Umbilical cord (tissue), 2 donors: ENCODE data around the gene UBALD1. TPM values are rescaled to one million over a fixed set of nuclear protein-coding genes. Genes with fewer than 3 reads are reported as not detected.
A peak's percentile ranks its signal among the peaks of the same experiment; 100 is the strongest.
"Not testable (repeated sequence)": the region's sequence is repeated elsewhere in the genome, so short reads cannot be mapped to it uniquely, and the experiment has no call there.

ENCODE experiments used
- DNase-seq: peaks from one replicate; pipeline ENCODE4 v3.0.0-alpha.2; 2015; ENCODE audit warnings: low spot score
- total RNA-seq: library from RNA; depleted of rRNA; stranded (reverse); fragments of >200 nt; gene quantifications from one replicate; pipeline ENCODE4 v1.2.3, GENCODE V29; 2014; ENCODE audit warnings: low replicate concordance; ENCODE audit not compliant: insufficient read depth

The UBALD1 gene
- total RNA-seq = 1.4 TPM

- peak; percentile 92 for DNase-seq
Observed at GRCh38 chr16:4614571-4615383, at the start of gene UBALD1. Gene UBALD1, minus strand, starts transcription at chr16:4614888. Its CDS starts 91 bp downstream, at chr16:4614797.

- peak; percentile 57 for DNase-seq
Observed at GRCh38 chr16:4663777-4664465, 49.2 kb upstream of the UBALD1 start.

DNA sequence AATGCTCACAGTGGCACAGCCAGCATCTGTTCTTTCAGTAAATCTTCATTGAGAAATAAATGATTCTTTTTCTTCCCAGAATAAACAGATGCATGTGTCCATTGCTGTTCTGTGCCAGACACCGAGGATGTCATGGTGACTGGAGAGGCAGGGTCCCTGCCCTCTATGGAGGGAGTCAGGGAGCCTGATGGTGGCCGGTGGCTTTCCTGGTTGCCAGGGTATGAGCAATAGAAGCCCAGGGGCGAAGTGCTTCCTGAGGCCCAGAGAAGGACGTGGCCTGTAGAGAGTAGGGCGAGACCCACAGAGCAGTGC, 48.7 kb upstream of the UBALD1 start:
- no peak for DNase-seq

DNA sequence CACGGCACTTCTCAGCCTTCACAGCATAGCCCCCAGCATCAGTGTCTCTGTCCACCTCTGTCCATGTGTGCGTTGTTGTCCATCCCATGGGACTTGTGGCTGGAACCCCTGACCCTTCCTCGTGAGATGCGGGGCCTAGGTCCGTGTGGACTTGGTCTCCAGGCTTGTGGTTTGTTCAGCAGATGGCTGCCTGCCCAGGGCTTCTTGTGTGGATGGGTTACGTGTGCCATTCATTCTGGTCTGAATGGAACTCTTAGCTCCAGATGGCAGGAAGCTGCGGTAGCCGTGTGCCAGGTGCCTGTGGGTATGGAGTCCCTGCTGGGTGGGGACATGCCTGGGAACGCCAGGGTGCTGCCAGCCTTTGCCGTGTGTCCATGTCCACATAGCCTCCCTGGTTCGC, 47.0 kb upstream of the UBALD1 start:
- DNase-seq = no peak

DNA sequence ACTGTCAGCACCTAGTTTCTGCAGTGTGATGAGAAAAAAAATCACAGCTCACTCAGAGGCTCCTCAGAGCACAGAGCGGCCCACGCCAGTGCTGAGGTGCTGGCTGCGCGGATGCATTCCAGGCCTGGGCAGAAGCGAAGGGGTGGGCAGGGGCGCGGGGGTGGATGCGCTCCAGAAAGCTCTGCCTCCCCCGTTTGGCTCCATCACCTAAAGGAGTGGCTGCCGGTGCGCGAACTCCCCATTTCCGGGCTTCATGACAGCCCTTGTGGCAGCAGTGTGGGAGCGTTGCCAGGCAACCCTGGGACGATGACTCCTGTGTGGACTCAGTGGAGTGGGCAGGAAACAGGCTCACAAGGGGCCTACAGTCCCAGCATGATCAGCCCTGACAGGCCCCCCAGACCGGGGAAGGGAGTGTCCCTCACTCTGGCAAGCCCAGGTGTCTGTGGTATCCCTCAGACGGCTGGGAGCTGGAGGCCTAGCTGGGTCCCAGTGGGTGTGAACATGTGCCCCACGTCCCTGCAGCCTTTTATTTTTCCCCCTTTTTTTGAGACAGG, 45.8 kb upstream of the UBALD1 start:
- DNase-seq = no peak

GRCh38 chr16:4659363-4660353, 45.0 kb upstream of the UBALD1 start:
- no peak for DNase-seq

DNA sequence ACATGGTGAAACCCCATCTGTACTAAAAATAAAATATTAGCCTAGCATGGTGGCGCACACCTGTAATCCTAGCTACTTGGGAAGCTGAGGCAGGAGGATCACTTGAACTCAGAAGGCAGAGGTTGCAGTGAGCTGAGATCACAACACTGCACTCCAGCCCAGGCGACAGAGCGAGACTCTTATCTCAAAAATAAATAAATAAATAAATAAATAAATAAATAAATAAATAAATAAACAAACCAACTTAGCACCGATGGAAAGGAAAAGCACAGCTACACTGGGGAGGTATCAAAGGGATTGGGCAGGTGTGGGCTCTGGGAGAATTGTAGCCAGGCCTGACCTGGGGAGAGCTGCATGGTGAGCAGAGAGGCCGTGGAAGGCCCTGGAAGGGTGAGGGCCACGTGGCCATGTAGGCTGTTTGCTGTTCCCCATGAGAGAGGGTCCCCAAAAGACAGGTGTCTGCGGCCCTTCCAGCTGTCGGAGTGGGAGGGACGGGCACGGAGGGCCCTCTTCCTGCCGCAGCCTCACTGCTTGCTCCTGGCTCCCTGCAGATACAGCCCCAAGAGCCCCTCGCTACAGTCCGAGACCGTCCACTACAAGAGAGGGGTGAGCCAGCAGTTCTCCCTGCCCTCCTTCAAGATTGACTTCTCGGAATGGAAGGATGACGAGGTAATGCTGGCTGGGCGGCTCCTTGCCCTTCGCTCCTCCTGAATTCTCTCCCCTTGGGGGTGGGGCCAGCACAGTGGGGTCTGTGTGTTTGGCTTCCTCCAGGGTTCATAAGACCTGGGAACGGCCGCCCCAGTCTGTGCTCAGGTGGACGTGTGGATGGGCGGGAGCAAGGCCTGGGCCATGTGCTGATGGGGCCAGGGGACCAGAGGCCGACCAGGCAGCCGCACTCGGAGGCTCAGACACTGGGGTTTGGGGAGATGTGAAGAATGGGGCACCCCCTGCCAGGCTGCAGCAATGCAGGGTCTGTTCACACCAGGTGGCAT, 42.3 kb upstream of the UBALD1 start:
- no peak for DNase-seq

GRCh38 chr16:4656221-4656620, 41.5 kb upstream of the UBALD1 start:
- DNase-seq = no peak

DNA sequence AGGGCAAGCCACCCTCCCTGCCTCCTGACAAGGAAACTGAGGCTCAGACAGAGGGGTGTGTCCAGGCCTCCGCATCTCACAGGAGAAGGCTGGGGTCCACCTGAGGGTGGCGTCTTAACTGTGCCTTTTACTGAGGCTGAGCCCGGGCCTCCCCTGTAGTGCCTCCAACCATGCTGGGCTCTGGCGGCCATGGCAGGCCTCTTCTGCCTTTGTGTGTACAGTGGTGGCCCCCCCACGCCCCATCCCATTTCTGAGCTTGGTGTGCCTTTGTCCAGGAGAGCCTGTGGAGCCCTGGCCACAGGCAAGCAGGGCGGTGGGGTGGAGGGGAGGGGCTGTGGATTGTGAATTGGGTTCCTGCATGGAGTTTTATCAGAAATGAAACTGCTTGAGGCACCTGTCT, 41.1 kb upstream of the UBALD1 start:
- DNase-seq = no peak

DNA sequence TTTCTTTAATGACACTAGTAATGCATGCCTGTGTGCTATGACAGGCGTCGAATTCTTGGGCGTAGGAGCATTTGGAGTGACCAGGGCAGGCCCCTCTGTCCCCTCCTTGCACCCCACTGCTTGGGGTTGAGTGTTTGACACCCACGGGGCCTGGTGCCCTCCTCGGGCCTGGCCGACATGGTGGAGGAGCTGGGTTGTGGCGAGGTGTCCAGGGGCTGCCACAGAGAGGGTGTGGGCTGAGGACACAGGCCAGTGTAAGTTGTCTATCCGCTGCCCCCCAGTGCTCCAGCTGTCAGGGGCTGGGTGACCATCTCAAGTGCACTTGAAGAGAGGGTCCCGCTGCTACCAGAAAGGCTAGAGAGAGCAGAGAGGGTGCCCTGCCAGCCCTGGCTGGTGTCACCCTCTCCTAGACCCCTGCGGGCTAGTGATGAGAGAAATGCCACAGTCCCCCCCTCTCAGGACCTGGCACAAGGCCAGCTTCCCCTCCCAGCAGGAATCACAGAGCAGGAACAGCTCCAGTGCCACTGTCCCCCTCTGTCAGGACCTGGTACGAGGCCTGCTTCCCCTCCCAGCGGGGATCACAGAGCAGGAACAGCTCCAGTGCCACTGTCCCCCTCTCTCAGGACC, 40.4 kb upstream of the UBALD1 start:
- DNase-seq = no peak

DNA sequence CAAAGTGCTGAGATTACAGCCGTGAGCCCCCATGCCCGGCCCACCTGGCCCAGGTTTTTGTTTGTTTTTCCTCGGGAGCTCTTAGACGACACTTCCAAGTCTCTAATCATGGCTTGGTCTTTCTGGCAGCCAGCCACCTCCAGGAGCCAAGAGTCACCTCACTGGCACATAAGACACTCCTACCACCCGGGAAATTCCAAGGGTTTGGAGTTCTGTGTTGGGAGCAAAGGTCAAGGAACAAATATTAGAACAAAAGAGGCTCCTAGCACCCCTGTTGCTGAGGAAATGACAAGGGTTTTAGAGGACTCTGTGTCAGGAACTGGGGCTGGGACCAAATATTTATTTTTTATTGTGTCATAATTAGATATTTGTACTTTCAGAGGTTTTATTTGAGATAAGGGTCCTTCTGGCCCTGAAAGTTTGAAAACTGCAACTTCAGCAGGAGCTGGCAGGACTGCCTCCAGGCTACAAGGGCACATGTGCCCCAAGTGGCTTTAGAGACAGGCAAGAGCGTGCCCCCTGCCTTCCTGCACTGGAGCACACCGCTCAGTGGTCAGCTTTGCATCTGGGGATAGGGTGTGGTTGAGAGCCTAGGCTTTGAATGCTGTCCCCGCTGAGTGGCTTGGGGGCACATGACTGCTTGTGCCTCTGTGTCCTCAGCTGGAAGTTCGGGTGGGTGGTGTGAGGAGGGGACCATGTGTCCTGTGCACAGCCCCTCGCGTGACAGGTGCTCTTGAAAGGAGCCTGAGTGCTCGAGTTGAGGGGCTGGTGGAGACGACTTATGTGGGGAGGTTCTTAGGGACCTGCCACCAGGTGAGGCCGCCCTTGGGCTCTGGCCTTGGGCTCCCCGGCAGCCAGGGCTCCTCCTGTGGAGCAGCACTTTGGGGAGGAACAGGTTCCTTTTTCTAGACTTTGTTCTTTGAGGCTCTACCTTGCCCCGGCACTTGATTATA, 39.6 kb upstream of the UBALD1 start:
- no peak for DNase-seq

DNA sequence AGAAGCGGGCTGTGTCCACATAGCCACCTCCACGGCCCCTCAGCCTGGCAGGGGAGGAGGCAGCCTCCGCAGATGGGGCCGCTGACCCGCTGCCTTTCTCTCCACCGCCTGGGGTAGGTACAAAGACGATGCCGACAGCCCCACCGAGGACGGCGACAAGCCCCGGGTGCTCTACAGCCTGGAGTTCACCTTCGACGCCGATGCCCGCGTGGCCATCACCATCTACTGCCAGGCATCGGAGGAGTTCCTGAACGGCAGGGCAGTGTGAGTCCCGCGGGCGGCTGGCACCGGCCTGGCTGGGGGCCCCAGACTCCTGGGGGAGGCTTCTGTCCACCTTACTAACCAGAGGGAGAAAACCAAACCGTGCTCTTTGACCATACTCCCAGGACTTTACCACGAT, 37.9 kb upstream of the UBALD1 start:
- no peak for DNase-seq

DNA sequence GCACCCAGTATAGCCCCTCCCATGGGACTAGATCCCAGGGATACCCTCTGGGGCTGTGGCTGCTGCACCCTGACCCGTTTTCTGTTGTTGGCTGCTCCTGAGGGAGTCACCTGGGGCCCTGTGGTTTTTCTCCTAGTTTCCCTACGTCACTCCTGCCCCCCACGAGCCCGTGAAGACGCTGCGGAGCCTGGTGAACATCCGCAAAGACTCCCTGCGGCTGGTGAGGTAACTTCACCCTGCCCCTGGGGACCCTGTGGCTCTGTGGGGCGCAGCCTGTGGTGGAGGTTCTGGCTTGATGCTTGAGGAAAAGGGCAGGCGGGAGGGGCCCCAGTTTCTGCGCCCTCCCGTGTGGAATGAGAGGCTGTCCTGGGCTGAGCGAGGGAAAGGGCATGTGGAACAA, 37.1 kb upstream of the UBALD1 start:
- DNase-seq = no peak

GRCh38 chr16:4650443-4651074, 35.9 kb upstream of the UBALD1 start:
- DNase-seq = not testable (repeated sequence)

GRCh38 chr16:4649744-4650442, 35.2 kb upstream of the UBALD1 start:
- no peak for DNase-seq

DNA sequence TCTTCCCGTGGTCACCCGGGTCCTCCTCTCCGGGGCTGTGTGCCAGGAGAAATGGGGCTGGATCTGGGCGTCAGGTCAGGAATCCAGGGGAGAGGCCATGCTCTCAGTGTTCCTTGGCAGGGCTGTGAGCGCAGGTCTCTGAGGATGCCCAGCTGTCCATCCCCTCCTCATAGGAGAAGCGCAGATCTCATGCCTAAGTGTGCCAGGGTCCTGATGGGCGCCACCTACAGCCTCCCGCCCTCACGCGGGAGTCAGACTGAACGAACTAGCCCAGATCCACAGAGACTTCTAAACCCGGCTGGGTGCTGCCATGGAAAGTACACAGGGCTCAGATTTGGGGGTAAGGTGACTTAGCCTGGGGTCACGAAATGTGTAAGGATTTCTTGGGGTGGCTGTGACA, 34.2 kb upstream of the UBALD1 start:
- no peak for DNase-seq

- DNase-seq = no peak
Observed at GRCh38 chr16:4647644-4647980, 32.9 kb upstream of the UBALD1 start.
